GM19324 (cell line): ENCODE data around the gene CST4.
"Not testable (repeated sequence)": the region's sequence is repeated elsewhere in the genome, so short reads cannot be mapped to it uniquely, and the experiment has no call there.

ENCODE experiments used
- ATAC-seq: cut with Tn5 transposase; IDR thresholded peaks from one replicate; pipeline ENCODE4 v1.9.1; 2021; ENCODE audit warnings: mild to moderate bottlenecking, moderate library complexity; ENCODE audit not compliant: unreplicated experiment, low FRiP score

Gene CST4

GRCh38 chr20:23663180-23663579 is 25.7 kb downstream of the CST4 start:
- ATAC-seq = no peak

- ATAC-seq = no peak
These were observed 26.5 kb downstream of the CST4 start for GRCh38 chr20:23662276-23662870.

- no peak for ATAC-seq
These were observed 27.8 kb downstream of the CST4 start for GRCh38 chr20:23661002-23661429.

GRCh38 chr20:23659989-23660837 is 28.6 kb downstream of the CST4 start:
- ATAC-seq = no peak

- not testable (repeated sequence) for ATAC-seq
These were observed 29.2 kb downstream of the CST4 start for GRCh38 chr20:23659610-23659988.

GRCh38 chr20:23658989-23659609 is 29.7 kb downstream of the CST4 start:
- no peak for ATAC-seq

- no peak for ATAC-seq
These were observed 30.5 kb downstream of the CST4 start for GRCh38 chr20:23658336-23658735.

- no peak for ATAC-seq
These were observed 31.6 kb downstream of the CST4 start for GRCh38 chr20:23657202-23657601.

- no peak for ATAC-seq
These were observed 32.5 kb downstream of the CST4 start for GRCh38 chr20:23656372-23656771.

GRCh38 chr20:23655491-23656211 is 33.2 kb downstream of the CST4 start:
- ATAC-seq = no peak

- ATAC-seq = no peak
These were observed 34.1 kb downstream of the CST4 start for GRCh38 chr20:23654717-23655116.

GRCh38 chr20:23654000-23654399 is 34.8 kb downstream of the CST4 start:
- ATAC-seq = no peak

GRCh38 chr20:23653400-23653938 is 35.4 kb downstream of the CST4 start:
- no peak for ATAC-seq

GRCh38 chr20:23652926-23653325 is 35.9 kb downstream of the CST4 start:
- no peak for ATAC-seq

GRCh38 chr20:23652371-23652770 is 36.5 kb downstream of the CST4 start:
- no peak for ATAC-seq

GRCh38 chr20:23651117-23651516 is 37.7 kb downstream of the CST4 start:
- no peak for ATAC-seq

GRCh38 chr20:23649830-23650417 is 38.9 kb downstream of the CST4 start:
- no peak for ATAC-seq

- ATAC-seq = no peak
These were observed 39.6 kb downstream of the CST4 start for GRCh38 chr20:23649242-23649641.

GRCh38 chr20:23647346-23647745 is 41.5 kb downstream of the CST4 start:
- no peak for ATAC-seq

GRCh38 chr20:23646106-23646873 is 42.5 kb downstream of the CST4 start:
- ATAC-seq = no peak
